Vagina (tissue), 2 donors: ENCODE results near the gene SRPK3. TPM values are rescaled to one million over a fixed set of nuclear protein-coding genes. Genes with fewer than 3 reads are reported as not detected.
A peak's percentile ranks its signal among the peaks of the same experiment; 100 is the strongest.

Source experiments
- DNase-seq, 2 donors: peaks; one replicate each; pipeline ENCODE4 v3.0.0-alpha.2; 2017; ENCODE audit errors: extremely low spot score in 2 of 2
- H3K27ac ChIP-seq: fragments of 200-600 bp; sonication (generic); one replicate; pipeline ENCODE4 v1.5.1; 2019
- H3K27me3 ChIP-seq: fragments of 200-600 bp; sonication (generic); one replicate; pipeline ENCODE4 v1.5.1; 2019
- H3K36me3 ChIP-seq, 2 donors: fragments of 200-600 bp; sonication (generic); one replicate each; pipeline ENCODE4 v1.5.1; 2017 to 2019
- H3K4me1 ChIP-seq: fragments of 200-600 bp; sonication (generic); one replicate; pipeline ENCODE4 v1.5.1; 2019
- H3K4me3 ChIP-seq, 2 donors: fragments of 200-600 bp; sonication (generic); 1 replicate in 1 of 2; 2 replicates in 1 of 2; pipeline ENCODE4 v1.5.1; 2016 to 2019
- H3K9me3 ChIP-seq: fragments of 200-600 bp; sonication (generic); one replicate; pipeline ENCODE4 v1.5.1; 2019
- POLR2A ChIP-seq, 2 donors: fragments of 450-650 bp; IDR thresholded peaks; one replicate each; pipeline ENCODE4 v1.6.1; 2017; ENCODE audit warnings: antibody characterized with exemption in 2 of 2, mild to moderate bottlenecking in 2 of 2, moderate library complexity in 2 of 2
- POLR2AphosphoS5 ChIP-seq, 2 donors: sonication (generic); formaldehyde crosslinking; IDR thresholded peaks; one replicate each; pipeline ENCODE4 v1.9.0; 2017; ENCODE audit warnings: antibody characterized with exemption in 2 of 2, mild to moderate bottlenecking in 2 of 2, low read depth in 1 of 2; ENCODE audit not compliant: insufficient read depth in 1 of 2
- intact Hi-C: fragments of 100-400 bp; cut with DNase I; formaldehyde crosslinking; loops from one replicate; pipeline ENCODE4 v1.15.1; 2023
- total RNA-seq: library from RNA; depleted of rRNA; stranded (reverse); fragments of >200 nt; gene quantifications from one replicate; pipeline ENCODE4 v1.2.3, GENCODE V29; 2016
- TF ChIP-seq, protein P1 (sequence below), 3 experiments: fragments of 450-650 bp in 2 of 3; fragments of 200-600 bp in 1 of 3; sonication (generic) in 1 of 3; IDR thresholded peaks; one replicate each; pipeline ENCODE4 v1.5.1; 2017 to 2019; ENCODE audit warnings: antibody characterized with exemption in 3 of 3, mild to moderate bottlenecking in 2 of 3, moderate library complexity in 2 of 3

SRPK3 gene
- total RNA-seq, 1 donor from 2014 or later: 0.25 TPM

DNA sequence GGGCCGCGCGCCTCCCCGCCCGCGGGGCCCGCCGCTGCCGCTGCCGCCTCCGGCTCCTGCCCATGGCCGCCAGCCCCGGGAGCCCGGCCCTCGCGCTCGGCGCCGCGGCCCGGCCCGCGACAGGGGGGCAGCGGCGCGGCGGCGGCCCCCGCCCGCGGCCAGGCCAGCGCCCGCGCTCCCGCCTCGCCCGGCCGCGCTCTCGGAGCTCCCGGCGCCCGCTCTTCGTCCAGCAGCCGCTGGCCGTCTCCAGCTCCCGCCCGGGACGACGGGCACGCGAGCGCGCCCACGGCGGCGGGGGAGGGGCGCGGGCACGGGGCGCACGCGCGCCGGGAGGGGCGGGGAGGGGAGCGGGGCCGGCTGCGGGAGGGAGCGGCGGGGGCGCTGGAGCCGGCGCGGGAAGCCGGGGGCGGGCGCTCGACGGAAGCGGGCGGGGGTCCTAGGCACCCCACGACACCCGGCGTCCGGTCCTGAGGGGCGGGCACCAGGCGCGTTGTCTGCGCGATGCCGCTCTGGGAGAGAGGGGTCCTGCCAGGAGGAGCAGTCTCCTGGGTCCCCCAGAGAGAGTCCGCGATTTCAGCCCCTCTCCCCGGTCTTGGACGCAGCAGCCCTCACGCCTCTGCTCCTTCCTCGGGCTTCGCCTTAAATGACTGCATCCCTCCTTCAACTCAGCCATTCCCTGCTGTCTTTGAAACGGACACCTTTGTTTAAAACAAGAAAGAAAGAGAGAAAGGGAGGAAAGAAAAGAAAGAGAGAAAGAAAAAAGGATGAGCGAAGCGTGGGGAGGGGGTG is 50.0 kb downstream of the SRPK3 start:
- DNase-seq: no peak
- no peaks in the 10 kb centered on the region for H3K9me3 ChIP-seq
- H3K4me3 ChIP-seq: peak overlapping the region; percentile 30 to 42
- peaks cover 14% of the 10 kb centered on the region for H3K4me1 ChIP-seq
- TF ChIP-seq POLR2A (IDR thresholded peaks at IDR 0.05) (no peak), POLR2AphosphoS5 (IDR thresholded peaks at IDR 0.05; ENCODE audit: insufficient read depth in 1 of 2, low read depth in 1 of 2) (no peak)
- TF ChIP-seq, protein P1, sequence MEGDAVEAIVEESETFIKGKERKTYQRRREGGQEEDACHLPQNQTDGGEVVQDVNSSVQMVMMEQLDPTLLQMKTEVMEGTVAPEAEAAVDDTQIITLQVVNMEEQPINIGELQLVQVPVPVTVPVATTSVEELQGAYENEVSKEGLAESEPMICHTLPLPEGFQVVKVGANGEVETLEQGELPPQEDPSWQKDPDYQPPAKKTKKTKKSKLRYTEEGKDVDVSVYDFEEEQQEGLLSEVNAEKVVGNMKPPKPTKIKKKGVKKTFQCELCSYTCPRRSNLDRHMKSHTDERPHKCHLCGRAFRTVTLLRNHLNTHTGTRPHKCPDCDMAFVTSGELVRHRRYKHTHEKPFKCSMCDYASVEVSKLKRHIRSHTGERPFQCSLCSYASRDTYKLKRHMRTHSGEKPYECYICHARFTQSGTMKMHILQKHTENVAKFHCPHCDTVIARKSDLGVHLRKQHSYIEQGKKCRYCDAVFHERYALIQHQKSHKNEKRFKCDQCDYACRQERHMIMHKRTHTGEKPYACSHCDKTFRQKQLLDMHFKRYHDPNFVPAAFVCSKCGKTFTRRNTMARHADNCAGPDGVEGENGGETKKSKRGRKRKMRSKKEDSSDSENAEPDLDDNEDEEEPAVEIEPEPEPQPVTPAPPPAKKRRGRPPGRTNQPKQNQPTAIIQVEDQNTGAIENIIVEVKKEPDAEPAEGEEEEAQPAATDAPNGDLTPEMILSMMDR (IDR thresholded peaks at IDR 0.05): no peak
- no peaks in the 10 kb centered on the region for H3K27me3 ChIP-seq
- intact Hi-C loops: no loop called here
- no peaks in the 10 kb centered on the region for H3K36me3 ChIP-seq
- H3K27ac ChIP-seq: no peak overlapping the region

DNA sequence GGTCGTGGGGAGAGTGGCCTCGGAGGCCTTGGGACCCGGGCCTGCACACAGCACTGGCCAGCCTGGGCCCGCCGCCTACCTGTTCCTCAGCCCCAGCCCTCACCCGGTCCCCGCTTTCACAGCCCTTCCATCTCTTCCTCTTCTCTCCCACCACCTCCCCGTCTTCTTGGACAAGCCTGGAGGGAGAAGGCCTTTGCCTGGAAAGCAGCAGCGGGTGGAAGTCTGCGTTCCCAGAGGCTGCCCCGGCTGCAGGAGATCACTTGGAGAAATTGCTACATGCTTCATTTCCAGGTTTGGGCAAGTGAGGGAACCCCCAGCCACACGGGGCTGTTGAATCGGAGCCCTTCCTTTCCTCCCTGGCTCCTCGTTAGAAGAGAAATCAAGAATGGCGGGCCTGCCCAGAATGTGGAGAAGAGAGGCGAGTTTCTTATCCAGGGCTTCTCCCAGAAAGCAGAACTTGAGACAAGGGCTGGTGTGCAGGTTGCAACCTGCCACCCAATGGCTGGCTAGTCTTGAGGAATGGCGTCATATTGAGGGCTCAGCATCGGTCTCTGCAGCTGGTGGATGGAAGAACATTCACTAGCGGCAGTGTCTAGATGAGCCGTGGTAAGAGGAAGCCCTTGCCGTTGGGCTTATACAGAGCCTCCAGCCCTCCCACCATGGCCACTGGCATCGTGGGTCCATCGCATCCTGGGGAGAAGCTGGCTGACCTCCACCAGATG is 50.7 kb downstream of the SRPK3 start:
- DNase-seq: no peak
- Histone ChIP-seq H3K4me3 (no peak overlapping the region), H3K9me3 (no peaks in the 10 kb centered on the region), H3K36me3 (no peaks in the 10 kb centered on the region), H3K4me1 (peaks cover 14% of the 10 kb centered on the region), H3K27ac (no peak overlapping the region), H3K27me3 (no peaks in the 10 kb centered on the region)
- intact Hi-C loops: no loop called here
- TF ChIP-seq POLR2A (IDR thresholded peaks at IDR 0.05) (no peak), POLR2AphosphoS5 (IDR thresholded peaks at IDR 0.05; ENCODE audit: insufficient read depth in 1 of 2, low read depth in 1 of 2) (no peak)
- TF ChIP-seq, protein P1 (IDR thresholded peaks at IDR 0.05): no peak

DNA sequence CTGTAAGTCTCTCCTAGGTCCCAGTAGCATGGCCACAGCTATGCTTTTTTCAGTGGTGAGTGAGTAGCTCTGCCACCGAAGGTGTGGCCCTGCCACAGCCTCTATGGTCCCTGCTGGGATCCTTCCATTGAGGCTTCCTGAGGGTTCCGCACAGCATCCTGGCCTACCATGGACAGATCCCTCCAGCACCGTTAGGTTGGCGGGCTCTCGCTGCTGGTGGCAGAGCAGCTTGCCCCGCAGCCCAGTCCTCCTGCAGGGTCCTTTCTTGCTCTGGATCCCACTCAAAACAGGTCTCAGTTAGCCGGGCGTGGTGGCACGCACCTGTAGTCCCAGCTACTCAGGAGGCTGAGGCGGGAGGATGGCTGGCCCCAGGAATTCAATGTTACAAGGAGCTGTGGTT is 51.9 kb downstream of the SRPK3 start:
- TF ChIP-seq POLR2AphosphoS5 (IDR thresholded peaks at IDR 0.05; ENCODE audit: insufficient read depth in 1 of 2, low read depth in 1 of 2) (no peak), POLR2A (IDR thresholded peaks at IDR 0.05) (no peak)
- TF ChIP-seq, protein P1 (IDR thresholded peaks at IDR 0.05): no peak
- Histone ChIP-seq H3K4me3 (no peak overlapping the region), H3K27me3 (no peaks in the 10 kb centered on the region)

More for the DNA sequence above, 51.9 kb downstream of the SRPK3 start:
- H3K9me3 ChIP-seq: no peaks in the 10 kb centered on the region
- peaks cover 14% of the 10 kb centered on the region for H3K4me1 ChIP-seq
- H3K36me3 ChIP-seq: no peaks in the 10 kb centered on the region
- DNase-seq: no peak
- intact Hi-C loops: no loop called here
- no peak overlapping the region for H3K27ac ChIP-seq

Other genes with a start within 250 kb of the SRPK3 start
- gene CCNQ, start 181.9 kb upstream of the SRPK3 start, total RNA-seq: 31.2 TPM
- gene DUSP9, start 133.8 kb upstream of the SRPK3 start, total RNA-seq: 0.74 TPM
- gene PNCK, start 107.2 kb upstream of the SRPK3 start, total RNA-seq: 9.3 TPM
- gene SLC6A8, start 93.1 kb upstream of the SRPK3 start, total RNA-seq: 29.2 TPM
- 126 TPM for gene BCAP31, start 56.7 kb upstream of the SRPK3 start, total RNA-seq
- gene ABCD1, start 56.2 kb upstream of the SRPK3 start, total RNA-seq: 11.0 TPM
- 36.1 TPM for gene PLXNB3, start 16.8 kb upstream of the SRPK3 start, total RNA-seq
- 118 TPM for gene IDH3G, start 13.3 kb downstream of the SRPK3 start, total RNA-seq
- 250 TPM for gene SSR4, start 13.6 kb downstream of the SRPK3 start, total RNA-seq
- 10.3 TPM for gene PDZD4, start 49.5 kb downstream of the SRPK3 start, total RNA-seq
- gene L1CAM, start 105.1 kb downstream of the SRPK3 start, total RNA-seq: 9.6 TPM
- 4.9 TPM for gene AVPR2, start 123.6 kb downstream of the SRPK3 start, total RNA-seq
- 36.6 TPM for gene ARHGAP4, start 145.2 kb downstream of the SRPK3 start, total RNA-seq
- gene NAA10, start 154.0 kb downstream of the SRPK3 start, total RNA-seq: 66.8 TPM
- gene RENBP, start 163.6 kb downstream of the SRPK3 start, total RNA-seq: 4.2 TPM
- 38.8 TPM for gene HCFC1, start 190.8 kb downstream of the SRPK3 start, total RNA-seq
- 8.6 TPM for gene TMEM187, start 191.7 kb downstream of the SRPK3 start, total RNA-seq
- gene IRAK1, start 238.9 kb downstream of the SRPK3 start, total RNA-seq: 46.7 TPM